K562 (cell line): ENCODE results near the gene OTC. TPM values are rescaled to one million over a fixed set of nuclear protein-coding genes. Genes with fewer than 3 reads are reported as not detected.

Source experiments
- ATAC-seq: fragments of 200-7000 bp; cut with Tn5 transposase; 3 replicates; pipeline ENCODE4 v1.9.1; 2020; ENCODE audit warnings: moderate library complexity
- BruUV-seq: library from RNA; stranded (reverse); fragments of 400-500 nt; replicated peaks from 2 replicates; lab custom pipeline; 2021; lab: Mats Ljungman, UMichigan
- CTCF ChIA-PET: fragments of 300-600 bp; formaldehyde crosslinking; extraction: SDS; loops from one replicate; lab custom pipeline; 2021; ENCODE audit warnings: low intra/inter-chr PET ratio; lab: Yijun Ruan, JAX
- POLR2A ChIA-PET: fragments of 300-600, 350-650 bp; sonication (Branson Sonifier 250); formaldehyde crosslinking; extraction: SDS; loops from one replicate; lab custom pipeline; 2021; ENCODE audit warnings: antibody characterized with exemption, inconsistent platforms; lab: Yijun Ruan, JAX
- DNase-seq, 4 experiments: peaks; one replicate each; pipeline versions ENCODE4 v3.0.0 to v3.0.0-alpha.2; 2011 to 2018; ENCODE audit warnings: low spot score in 3 of 4, mixed read lengths in 3 of 4; ENCODE audit errors: extremely low read depth in 1 of 4
- FAIRE-seq: peaks from 2 replicates; lab custom pipeline; 2011; peaks lifted over from hg19 to GRCh38; lab: Jason Lieb, UNC
- H2AFZ ChIP-seq: 2 replicates; pipeline ENCODE4 v1.6.0; 2011; ENCODE audit warnings: low read depth, low read length, control low read depth, inconsistent platforms
- H3K27ac ChIP-seq: fragments of 200-600 bp; 3 replicates; pipeline ENCODE4 v1.8.0; 2011; ENCODE audit warnings: low read depth, mild to moderate bottlenecking, control low read depth, inconsistent platforms, low read length, moderate library complexity, mixed read lengths; ENCODE audit errors: extremely low read depth
- H3K27me3 ChIP-seq, 2 experiments: fragments of 300-600 bp in 1 of 2; 2 replicates in 1 of 2; 3 replicates in 1 of 2; pipeline versions ENCODE4 v1.6.0 to v1.8.0; 2011; ENCODE audit warnings: inconsistent platforms in 2 of 2, low read length in 2 of 2, mild to moderate bottlenecking in 1 of 2, mixed read lengths in 1 of 2, moderate library complexity in 1 of 2; ENCODE audit not compliant: control insufficient read depth in 2 of 2, insufficient read depth in 2 of 2
- H3K36me3 ChIP-seq: fragments of 300-600 bp; 3 replicates; pipeline ENCODE4 v1.8.0; 2011; ENCODE audit warnings: mild to moderate bottlenecking, low read length, inconsistent platforms; ENCODE audit not compliant: control insufficient read depth, insufficient read depth
- H3K4me1 ChIP-seq, 2 experiments: fragments of 200-600 bp in 1 of 2; replicated peaks in 1 of 2; 2 replicates in 1 of 2; 3 replicates in 1 of 2; pipeline versions ENCODE4 v1.5.1 to v1.8.0; 2011; ENCODE audit warnings: inconsistent platforms in 2 of 2, low read length in 2 of 2, mild to moderate bottlenecking in 1 of 2, mixed read lengths in 1 of 2, moderate library complexity in 1 of 2; ENCODE audit not compliant: control insufficient read depth in 2 of 2, insufficient read depth in 2 of 2
- H3K4me2 ChIP-seq: 2 replicates; pipeline ENCODE4 v1.6.1; 2011; ENCODE audit warnings: low read length, control low read depth, inconsistent platforms, mixed read lengths; ENCODE audit not compliant: insufficient read depth
- H3K4me3 ChIP-seq: fragments of 200-600 bp; sonication (generic), shearing (Covaris generic); 2 replicates; pipeline ENCODE4 v1.5.1; 2016; ENCODE audit warnings: control low read depth, inconsistent platforms
- H3K79me2 ChIP-seq: fragments of 200-600 bp; 3 replicates; pipeline ENCODE4 v1.8.0; 2011; ENCODE audit warnings: low read length, inconsistent platforms; ENCODE audit not compliant: control insufficient read depth, insufficient read depth
- H3K9ac ChIP-seq, 2 experiments: 2 replicates each; pipeline versions ENCODE4 v1.6.0 to v1.6.1; 2011; ENCODE audit warnings: low read depth in 2 of 2, low read length in 2 of 2, control low read depth in 1 of 2, inconsistent platforms in 1 of 2, mild to moderate bottlenecking in 1 of 2, mixed read lengths in 1 of 2; ENCODE audit not compliant: insufficient read depth in 1 of 2
- H3K9me1 ChIP-seq: one replicate; pipeline ENCODE4 v1.6.0; 2011; ENCODE audit warnings: inconsistent platforms, mild to moderate bottlenecking, low read length, moderate library complexity; ENCODE audit not compliant: control insufficient read depth, insufficient read depth
- H3K9me3 ChIP-seq: replicated peaks from 2 replicates; pipeline ENCODE4 v1.5.1; 2011; ENCODE audit warnings: low read depth, low read length, inconsistent platforms; ENCODE audit not compliant: control insufficient read depth, insufficient read depth
- H4K20me1 ChIP-seq: replicated peaks from 2 replicates; pipeline ENCODE4 v1.6.1; 2011; ENCODE audit warnings: low read length, inconsistent platforms, mixed read lengths; ENCODE audit not compliant: control insufficient read depth, insufficient read depth
- ATF3 ChIP-seq, 2 experiments: fragments of 450-650 bp in 1 of 2; sonication (generic) in 1 of 2; formaldehyde crosslinking in 1 of 2; IDR thresholded peaks in 1 of 2; conservative IDR thresholded peaks in 1 of 2; 2 replicates each; pipeline versions ENCODE4 v1.6.1 to v1.8.1; 2016 to 2023; ENCODE audit warnings: mild to moderate bottlenecking in 2 of 2, moderate library complexity in 2 of 2, inconsistent platforms in 1 of 2, missing genetic modification reagents in 1 of 2
- BDP1 ChIP-seq: IDR thresholded peaks from 3 replicates; pipeline ENCODE4 v1.6.1; 2011; ENCODE audit not compliant: insufficient read length, insufficient read depth
- E2F1 ChIP-seq: sonication (generic); formaldehyde crosslinking; IDR thresholded peaks from 2 replicates; pipeline ENCODE4 v1.8.1; 2023; ENCODE audit warnings: mild to moderate bottlenecking, missing genetic modification reagents, moderate library complexity
- FOS ChIP-seq: IDR thresholded peaks from 3 replicates; pipeline ENCODE4 v1.6.1; 2011; ENCODE audit not compliant: insufficient read length; ENCODE audit errors: extremely low read depth
- MAFF ChIP-seq: IDR thresholded peaks from 2 replicates; pipeline ENCODE4 v1.6.1; 2012; ENCODE audit warnings: low read length, improper control_type of control experiment
- MAFG ChIP-seq: fragments of 450-650 bp; conservative IDR thresholded peaks from 2 replicates; pipeline ENCODE4 v1.6.1; 2016; ENCODE audit warnings: missing genetic modification characterization, missing compliant biosample characterization
- MAFK ChIP-seq: IDR thresholded peaks from 2 replicates; pipeline ENCODE4 v1.6.1; 2011; ENCODE audit warnings: low read length, improper control_type of control experiment
- MCM7 ChIP-seq, 2 experiments: fragments of 450-650 bp; IDR thresholded peaks; 2 replicates each; pipeline ENCODE4 v1.6.1; 2016 to 2018
- MTA2 ChIP-seq: fragments of 450-650 bp; IDR thresholded peaks from 2 replicates; pipeline ENCODE4 v1.6.1; 2016; ENCODE audit warnings: low read depth
- MXI1 ChIP-seq: IDR thresholded peaks from 2 replicates; pipeline ENCODE4 v1.6.1; 2011; ENCODE audit warnings: low read depth, mild to moderate bottlenecking, improper control_type of control experiment, low read length
- OTX1 ChIP-seq: fragments of 450-650 bp; formaldehyde crosslinking; IDR thresholded peaks from 2 replicates; pipeline ENCODE4 v1.4.0; 2022; ENCODE audit warnings: mild to moderate bottlenecking
- RREB1 ChIP-seq: fragments of 250-450 bp; sonication (Bioruptor Pico); IDR thresholded peaks from 2 replicates; pipeline ENCODE4 v1.4.0; 2020
- ZBTB8A ChIP-seq: fragments of 450-650 bp; IDR thresholded peaks from 2 replicates; pipeline ENCODE4 v1.6.1; 2018; ENCODE audit warnings: mild to moderate bottlenecking, moderate library complexity; ENCODE audit not compliant: partially characterized antibody
- WGBS: fragments of 100-300 bp; shearing (Covaris generic); methylation state at CpG from one replicate; pipeline ENCODE4 v1.1.6; 2016; ENCODE audit warnings: low coverage, mixed read lengths; ENCODE audit not compliant: insufficient coverage; ENCODE audit errors: missing lambda C conversion rate; 5-methylcytosine and 5-hydroxymethylcytosine counted together
- in situ Hi-C: fragments of 300-500 bp; cut with MboI; formaldehyde crosslinking; loops from 4 replicates; pipeline ENCODE4 v1.15.0; 2018; ENCODE audit warnings: inconsistent platforms, mixed read lengths
- intact Hi-C: fragments of 100-400 bp; cut with micrococcal nuclease; formaldehyde crosslinking; loops from 2 replicates; pipeline ENCODE4 v1.14.2; 2022
- polyA plus RNA-seq, 8 experiments: library from polyadenylated mRNA; depleted of rRNA in 4 of 8; stranded (reverse) in 5 of 8; unstranded in 3 of 8; fragments of >200 nt; fragmentation: Nextera tagmentation in 2 of 8; fragmentation: Illumina TruSeq in 1 of 8; extraction: Ambion mirVana in 2 of 8; extraction: Trizol in 1 of 8; gene quantifications; 2 replicates each; pipeline versions ENCODE4 v1.2.1 to v1.2.3, GENCODE V29; 2011 to 2014; ENCODE audit warnings: inconsistent platforms in 1 of 8, missing spikeins in 1 of 8
- total RNA-seq, 7 experiments: library from RNA; depleted of rRNA in 6 of 7; stranded (reverse); fragments of >200 nt in 6 of 7; fragmentation: Illumina TruSeq in 2 of 7; extraction: Trizol in 2 of 7; gene quantifications; 2 replicates each; pipeline versions ENCODE4 v1.2.1 to v1.2.3, GENCODE V29; 2011 to 2021; ENCODE audit warnings: low replicate concordance in 1 of 7

The OTC gene
- total and polyA plus RNA-seq, 9 of the 15 experiments (the other 6 are each of a cell fraction or from before 2014, with no cell fraction given): not detected

DNA sequence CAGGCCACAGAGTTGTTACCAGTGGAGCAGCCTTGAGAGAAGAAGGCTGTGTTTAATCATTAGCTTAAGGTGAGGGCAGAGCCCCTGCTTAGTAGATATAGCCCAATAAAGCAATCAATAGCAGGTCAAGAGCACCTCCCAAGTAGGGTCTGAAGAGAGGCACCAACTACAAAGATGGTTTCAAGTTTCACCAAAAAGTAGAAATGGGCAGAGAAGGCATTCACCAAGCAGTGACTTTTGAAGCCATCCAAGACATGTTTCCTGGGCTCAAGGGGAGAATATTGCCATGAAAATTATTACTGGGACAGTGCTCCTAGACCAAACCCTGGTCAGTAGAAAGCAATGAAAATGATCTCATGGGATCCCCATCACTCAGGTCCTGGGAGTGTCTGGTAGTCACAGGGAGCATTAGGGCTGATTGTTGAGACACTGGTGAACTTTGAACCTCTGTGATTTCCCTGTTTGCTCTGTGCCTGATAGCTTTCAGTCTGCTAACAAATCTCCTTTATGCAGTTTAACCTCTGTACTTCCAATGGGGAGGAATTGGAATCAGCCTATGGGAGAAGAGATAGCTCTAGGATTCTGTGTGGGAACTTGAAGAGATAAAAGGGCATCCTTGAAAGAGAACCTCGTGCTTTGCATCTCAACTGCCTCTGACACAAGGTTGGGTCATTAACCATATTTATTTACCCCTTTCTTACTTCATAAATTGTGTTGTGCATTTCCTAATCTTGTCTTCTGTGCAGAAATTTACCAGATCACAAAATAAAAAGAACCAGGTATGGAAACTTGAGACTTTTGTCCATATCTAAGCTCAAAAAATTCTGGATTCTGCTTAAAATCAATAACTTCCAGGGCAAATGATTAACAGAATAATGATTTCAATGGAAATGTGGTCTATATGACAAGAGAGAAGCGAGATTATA is 9.3 kb upstream of the OTC start (continued):
- TF ChIP-seq ATF3 (IDR thresholded peaks at IDR 0.05) (no peak), ATF3 (CRISPR knock-in tag; conservative IDR thresholded peaks at IDR 0.05) (no peak), FOS (no peak), MXI1 (no peak), ZBTB8A (no peak), MTA2 (no peak), OTX1 (CRISPR knock-in tag) (no peak), BDP1 (no peak), MCM7 (IDR thresholded peaks at IDR 0.05) (no peak)
- TF ChIP-seq, all 486 proteins: peak for 0

- H2AFZ ChIP-seq: no peak overlapping the region
- FAIRE-seq (no peak), DNase-seq (no peak), ATAC-seq (no peak)
- H3K4me3 ChIP-seq: no peak overlapping the region
- no TSS peak for BruUV-seq
- POLR2A ChIA-PET: no interaction called here
- H3K79me2 ChIP-seq: no peaks in the 10 kb centered on the region
- no peaks in the 10 kb centered on the region for H3K9me3 ChIP-seq
- H4K20me1 ChIP-seq: no peaks in the 10 kb centered on the region
- no peak overlapping the region for H3K27ac ChIP-seq
- intact Hi-C loops: no loop called here
- WGBS: 1% methylated on average over 5 of the region's 5 CpGs
- no peaks in the 10 kb centered on the region for H3K9me1 ChIP-seq
- H3K36me3 ChIP-seq: no peaks in the 10 kb centered on the region
- H3K4me1 ChIP-seq: no peaks in the 10 kb centered on the region
- CTCF ChIA-PET: no interaction called here
- in situ Hi-C loops: no loop called here
- H3K27me3 ChIP-seq: no peaks in the 10 kb centered on the region
- H3K9ac ChIP-seq: no peak overlapping the region
- no peak overlapping the region for H3K4me2 ChIP-seq
- TF ChIP-seq MAFG (tag) (0 out of 2 replicates have a peak, but pooled peaks have one; percentile 10), MAFF (peak; percentile 30; the same call in 1 of the 2 replicates), RREB1 (CRISPR knock-in tag) (no peak), E2F1 (CRISPR knock-in tag) (no peak), MAFK (0 out of 2 replicates have a peak, but pooled peaks have one; percentile 24)
Measured at GRCh38 chrX:38346150-38346549, 6.3 kb upstream of the OTC start.
